Fibroblast of lung (primary cell): ENCODE results near the gene POLR3F. TPM values are rescaled to one million over a fixed set of nuclear protein-coding genes. Genes with fewer than 3 reads are reported as not detected.

Source experiments
- DNase-seq, 2 donors: peaks; one replicate each; pipeline versions ENCODE4 v3.0.0 to v3.0.0-alpha.2; 2010; ENCODE audit warnings: low read depth in 2 of 2
- H2AFZ ChIP-seq: 2 replicates; pipeline ENCODE4 v1.5.1; 2012; ENCODE audit warnings: low read length, control low read depth, inconsistent platforms
- H3K27ac ChIP-seq: 2 replicates; pipeline ENCODE4 v1.5.1; 2011; ENCODE audit warnings: low read length, control low read depth; ENCODE audit not compliant: insufficient read depth
- H3K27me3 ChIP-seq: 2 replicates; pipeline ENCODE4 v1.5.1; 2011; ENCODE audit warnings: mild to moderate bottlenecking, low read length; ENCODE audit not compliant: control insufficient read depth, insufficient read depth
- H3K36me3 ChIP-seq: 2 replicates; pipeline ENCODE4 v1.5.1; 2011; ENCODE audit warnings: low read length; ENCODE audit not compliant: control insufficient read depth, insufficient read depth
- H3K4me1 ChIP-seq: 2 replicates; pipeline ENCODE4 v1.5.1; 2011; ENCODE audit warnings: low read length; ENCODE audit not compliant: control insufficient read depth, insufficient read depth; ENCODE audit errors: extremely low read depth
- H3K4me2 ChIP-seq: 2 replicates; pipeline ENCODE4 v1.5.1; 2011; ENCODE audit warnings: low read length, control low read depth; ENCODE audit not compliant: insufficient read depth; ENCODE audit errors: extremely low read depth
- H3K4me3 ChIP-seq, 4 experiments: fragments of 200-600 bp in 1 of 4; sonication (generic) in 1 of 4; replicated peaks in 1 of 4; 2 replicates each; pipeline ENCODE4 v1.5.1; 2011 to 2016; ENCODE audit warnings: low read length in 4 of 4, low read depth in 3 of 4, mild to moderate bottlenecking in 3 of 4, control low read depth in 2 of 4, inconsistent platforms in 1 of 4, mixed read lengths in 1 of 4; ENCODE audit not compliant: insufficient read depth in 1 of 4; ENCODE audit errors: control extremely low read depth in 1 of 4
- H3K79me2 ChIP-seq: 2 replicates; pipeline ENCODE4 v1.5.1; 2012; ENCODE audit warnings: mild to moderate bottlenecking, low read length, inconsistent platforms; ENCODE audit not compliant: control insufficient read depth, insufficient read depth
- H3K9ac ChIP-seq: 2 replicates; pipeline ENCODE4 v1.5.1; 2011; ENCODE audit warnings: mild to moderate bottlenecking, low read length, control low read depth; ENCODE audit not compliant: insufficient read depth
- H3K9me3 ChIP-seq: 2 replicates; pipeline ENCODE4 v1.5.1; 2012; ENCODE audit warnings: low read depth, low read length; ENCODE audit not compliant: control insufficient read depth, insufficient read depth
- H4K20me1 ChIP-seq: 2 replicates; pipeline ENCODE4 v1.5.1; 2011; ENCODE audit warnings: low read length; ENCODE audit not compliant: control insufficient read depth, insufficient read depth; ENCODE audit errors: extremely low read depth
- EZH2 ChIP-seq: IDR thresholded peaks from 2 replicates; pipeline ENCODE4 v1.5.1; 2012; ENCODE audit warnings: low read length, control low read depth, mild to moderate bottlenecking; ENCODE audit errors: missing control alignments
- polyA plus RNA-seq, 2 donors: library from polyadenylated mRNA; depleted of rRNA in 1 of 2; stranded (reverse) in 1 of 2; unstranded in 1 of 2; fragments of >200 nt; gene quantifications; 2 replicates each; pipeline ENCODE4 v1.2.1, GENCODE V29; 2011 to 2012; ENCODE audit warnings: missing spikeins in 1 of 2
- total RNA-seq: library from RNA; depleted of rRNA; stranded (reverse); fragments of >200 nt; gene quantifications from 2 replicates; pipeline ENCODE4 v1.2.1, GENCODE V29; 2014
- TF ChIP-seq, protein P1 (sequence below), 2 donors: IDR thresholded peaks in 1 of 2; conservative IDR thresholded peaks in 1 of 2; 1 replicate in 1 of 2; 2 replicates in 1 of 2; pipeline ENCODE4 v1.5.1; 2011 to 2012; ENCODE audit warnings: low read length in 2 of 2, control low read depth in 1 of 2, inconsistent platforms in 1 of 2, low read depth in 1 of 2, mild to moderate bottlenecking in 1 of 2

Gene POLR3F
- total and polyA plus RNA-seq, 2 donors (not counting 1 experiment from before 2014, with no cell fraction given), result 11.2 to 20.5 TPM

DNA sequence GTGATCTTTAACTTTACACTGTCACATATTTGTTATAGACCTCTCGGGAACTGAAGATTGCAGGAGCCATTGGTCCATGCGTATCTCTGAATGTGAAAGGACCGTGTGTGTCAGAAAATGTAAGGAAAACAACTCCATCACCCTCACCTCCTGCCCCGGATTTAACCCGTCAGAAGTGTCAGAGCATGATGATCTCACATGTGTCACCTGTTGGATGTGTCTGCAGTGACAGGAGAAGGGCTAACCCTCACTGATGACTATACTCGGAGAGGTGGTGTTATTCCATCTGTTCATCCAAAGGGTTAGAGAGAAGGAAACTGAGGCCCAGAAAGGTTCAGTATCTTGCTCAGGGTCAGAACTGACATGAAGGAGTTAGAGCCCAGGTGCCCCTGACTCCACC, 65.4 kb downstream of the POLR3F start:
- Histone ChIP-seq H3K36me3 (peaks cover 11% of the 10 kb centered on the region), H3K4me1 (peaks cover 2% of the 10 kb centered on the region), H3K27me3 (no peaks in the 10 kb centered on the region), H2AFZ (no peak overlapping the region), H3K27ac (no peak overlapping the region), H3K9ac (no peak overlapping the region), H3K79me2 (no peaks in the 10 kb centered on the region), H3K4me3 (no peak overlapping the region), H4K20me1 (no peaks in the 10 kb centered on the region), H3K4me2 (no peak overlapping the region), H3K9me3 (no peaks in the 10 kb centered on the region)
- TF ChIP-seq, protein P1, sequence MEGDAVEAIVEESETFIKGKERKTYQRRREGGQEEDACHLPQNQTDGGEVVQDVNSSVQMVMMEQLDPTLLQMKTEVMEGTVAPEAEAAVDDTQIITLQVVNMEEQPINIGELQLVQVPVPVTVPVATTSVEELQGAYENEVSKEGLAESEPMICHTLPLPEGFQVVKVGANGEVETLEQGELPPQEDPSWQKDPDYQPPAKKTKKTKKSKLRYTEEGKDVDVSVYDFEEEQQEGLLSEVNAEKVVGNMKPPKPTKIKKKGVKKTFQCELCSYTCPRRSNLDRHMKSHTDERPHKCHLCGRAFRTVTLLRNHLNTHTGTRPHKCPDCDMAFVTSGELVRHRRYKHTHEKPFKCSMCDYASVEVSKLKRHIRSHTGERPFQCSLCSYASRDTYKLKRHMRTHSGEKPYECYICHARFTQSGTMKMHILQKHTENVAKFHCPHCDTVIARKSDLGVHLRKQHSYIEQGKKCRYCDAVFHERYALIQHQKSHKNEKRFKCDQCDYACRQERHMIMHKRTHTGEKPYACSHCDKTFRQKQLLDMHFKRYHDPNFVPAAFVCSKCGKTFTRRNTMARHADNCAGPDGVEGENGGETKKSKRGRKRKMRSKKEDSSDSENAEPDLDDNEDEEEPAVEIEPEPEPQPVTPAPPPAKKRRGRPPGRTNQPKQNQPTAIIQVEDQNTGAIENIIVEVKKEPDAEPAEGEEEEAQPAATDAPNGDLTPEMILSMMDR (conservative IDR thresholded peaks at IDR 0.05 in 1 of 2, IDR thresholded peaks at IDR 0.05 in 1 of 2; ENCODE audit: low read depth in 1 of 2, low read length in 2 of 2), result no peak
- no peak for TF ChIP-seq EZH2
- no peak for DNase-seq

DNA sequence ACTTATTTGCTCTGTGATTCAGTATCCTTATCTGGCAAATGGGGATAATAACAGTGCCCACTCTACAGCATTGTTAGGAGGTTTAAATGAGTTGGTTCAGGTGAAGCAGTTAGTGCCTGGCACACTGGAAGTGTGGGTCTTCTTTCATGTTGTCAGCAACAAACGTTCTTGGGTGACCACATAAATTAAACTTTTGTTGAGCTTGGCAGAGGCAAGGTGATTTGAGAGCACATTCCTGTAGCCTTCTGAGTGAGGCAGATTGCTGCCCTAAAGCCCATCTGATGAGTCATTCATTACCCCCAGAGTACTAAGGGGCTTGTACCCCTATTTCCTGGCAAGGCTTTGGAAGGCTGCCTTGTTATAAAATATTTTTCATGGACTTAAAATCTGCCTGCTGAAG, 66.3 kb downstream of the POLR3F start:
- no peak overlapping the region for H3K9ac ChIP-seq
- no peaks in the 10 kb centered on the region for H4K20me1 ChIP-seq
- H3K79me2 ChIP-seq, result no peaks in the 10 kb centered on the region
- H2AFZ ChIP-seq, result no peak overlapping the region
- TF ChIP-seq, protein P1 (conservative IDR thresholded peaks at IDR 0.05 in 1 of 2, IDR thresholded peaks at IDR 0.05 in 1 of 2; ENCODE audit: low read depth in 1 of 2, low read length in 2 of 2), result no peak
- no peak for TF ChIP-seq EZH2
- no peak overlapping the region for H3K4me2 ChIP-seq
- H3K36me3 ChIP-seq, result peaks cover 9% of the 10 kb centered on the region
- no peak overlapping the region for H3K27ac ChIP-seq
- H3K9me3 ChIP-seq, result no peaks in the 10 kb centered on the region
- peak in 1 of 2 donors; percentile 56 for DNase-seq
- no peaks in the 10 kb centered on the region for H3K4me1 ChIP-seq
- no peak overlapping the region for H3K4me3 ChIP-seq
- H3K27me3 ChIP-seq, result no peaks in the 10 kb centered on the region

DNA sequence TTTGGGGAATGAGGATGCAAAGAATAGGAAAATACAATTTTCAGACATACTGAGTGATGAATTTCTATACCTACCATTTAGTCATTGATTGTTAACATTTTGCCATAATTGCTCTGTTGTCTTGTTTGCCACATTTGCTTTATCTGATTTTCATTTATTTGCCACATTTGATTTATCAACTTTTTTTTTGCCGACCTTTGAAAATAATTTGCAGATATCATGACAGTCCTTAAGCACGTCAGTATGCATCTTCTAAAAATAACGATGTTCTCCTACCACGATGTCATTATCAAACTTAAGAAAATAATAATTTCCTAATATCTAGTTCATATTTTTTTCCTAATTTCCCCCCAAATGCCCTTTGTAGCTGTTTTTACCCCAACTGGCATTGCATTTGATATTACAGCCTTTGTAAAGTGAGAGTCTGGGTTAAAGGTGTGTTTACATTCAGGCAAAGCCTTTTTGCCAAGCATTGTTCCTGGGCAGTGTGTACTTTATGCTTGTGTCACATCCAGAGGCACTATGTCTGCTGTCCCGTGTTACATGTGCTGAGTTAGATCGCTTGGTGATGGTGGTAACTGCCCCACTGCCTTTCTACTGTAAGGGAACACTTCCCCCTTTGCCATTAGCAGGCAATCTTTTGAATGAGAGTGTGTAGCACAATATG, 66.9 kb downstream of the POLR3F start:
- no peak overlapping the region for H2AFZ ChIP-seq
- no peak for TF ChIP-seq EZH2
- TF ChIP-seq, protein P1 (conservative IDR thresholded peaks at IDR 0.05 in 1 of 2, IDR thresholded peaks at IDR 0.05 in 1 of 2; ENCODE audit: low read depth in 1 of 2, low read length in 2 of 2), result no peak
- peaks cover 9% of the 10 kb centered on the region for H3K36me3 ChIP-seq
- no peak for DNase-seq
- no peaks in the 10 kb centered on the region for H3K9me3 ChIP-seq
- H3K4me3 ChIP-seq, result no peak overlapping the region
- no peak overlapping the region for H3K4me2 ChIP-seq
- H3K79me2 ChIP-seq, result no peaks in the 10 kb centered on the region
- H3K27ac ChIP-seq, result no peak overlapping the region
- no peaks in the 10 kb centered on the region for H3K27me3 ChIP-seq
- H3K9ac ChIP-seq, result no peak overlapping the region
- no peaks in the 10 kb centered on the region for H3K4me1 ChIP-seq
- H4K20me1 ChIP-seq, result no peaks in the 10 kb centered on the region

Other genes with a start within 250 kb of the POLR3F start
- 27.0 and 31.5 TPM in 2 replicates for gene ZNF133, start 178.9 kb upstream of the POLR3F start, total RNA-seq
- gene ZNF133, start 178.9 kb upstream of the POLR3F start, polyA plus RNA-seq, result 7.0 and 8.7 TPM in 2 replicates
- gene DZANK1, start 360 bp upstream of the POLR3F start, total RNA-seq, result 0.77 and 0.83 TPM in 2 replicates
- 1.2 and 1.3 TPM in 2 replicates for gene DZANK1, start 360 bp upstream of the POLR3F start, polyA plus RNA-seq
- gene RBBP9, start 29.8 kb downstream of the POLR3F start, total RNA-seq, result 14.4 and 19.0 TPM in 2 replicates
- gene RBBP9, start 29.8 kb downstream of the POLR3F start, polyA plus RNA-seq, result 19.2 and 22.1 TPM in 2 replicates
- gene SEC23B, start 40.5 kb downstream of the POLR3F start, total RNA-seq, result 34.7 and 52.0 TPM in 2 replicates
- gene SEC23B, start 40.5 kb downstream of the POLR3F start, polyA plus RNA-seq, result 51.0 and 67.9 TPM in 2 replicates
- 76.0 and 115 TPM in 2 replicates for gene SMIM26, start 100.0 kb downstream of the POLR3F start, total RNA-seq
- gene SMIM26, start 100.0 kb downstream of the POLR3F start, polyA plus RNA-seq, result 81.8 and 99.1 TPM in 2 replicates
- 50.8 and 71.0 TPM in 2 replicates for gene DTD1, start 120.7 kb downstream of the POLR3F start, total RNA-seq
- 60.8 and 102 TPM in 2 replicates for gene DTD1, start 120.7 kb downstream of the POLR3F start, polyA plus RNA-seq